Measurements from ENCODE around the gene TREH.

- TF ChIP-seq POLR2AphosphoS5 (IDR thresholded peaks at IDR 0.05) (no peak), CTCF (IDR thresholded peaks at IDR 0.05) (no peak), POLR2A (IDR thresholded peaks at IDR 0.05) (no peak)
These were observed 24.2 kb upstream of the TREH start for GRCh38 chr11:118703563-118704106.

Data from sigmoid colon (tissue), 4 donors.